Globus pallidus (tissue), 1 donor: Measurements from ENCODE around the gene PSMA2.

Experiments used
- DNase-seq: peaks from one replicate; pipeline ENCODE4 v3.0.0-alpha.2; 2015; ENCODE audit warnings: low spot score

The PSMA2 gene

GRCh38 chr7:42931834-42932651 is at the start of gene PSMA2, which contains the start of gene MRPL32:
PSMA2 (minus strand) TSS chr7:42932174; CDS start chr7:42932158, 16 bp downstream.
MRPL32 (plus strand) TSS chr7:42932376; CDS start chr7:42932387, 11 bp downstream.
- peak; percentile 98 for DNase-seq

GRCh38 chr7:42981601-42982000 is 49.6 kb upstream of the PSMA2 start:
- DNase-seq = no peak

DNA sequence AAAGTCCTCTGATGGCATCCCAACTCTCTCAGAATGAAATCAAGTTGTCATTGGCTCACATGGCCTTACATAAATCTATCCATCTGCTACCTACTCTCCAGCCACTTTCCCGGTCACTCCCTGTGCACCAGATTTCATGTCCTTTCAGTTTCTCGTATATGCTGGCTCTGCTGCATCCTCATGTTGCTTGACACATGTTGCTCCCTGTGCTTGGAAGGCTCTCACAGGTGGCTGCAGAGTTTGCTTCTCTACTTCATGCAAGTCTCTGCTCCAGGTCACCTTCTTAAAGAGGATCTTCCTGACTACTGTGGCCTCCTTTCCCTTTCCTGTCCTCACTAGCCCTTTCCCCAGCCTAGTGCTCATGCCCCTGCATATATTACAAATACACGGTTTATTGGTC is 48.5 kb upstream of the PSMA2 start:
- DNase-seq = no peak

DNA sequence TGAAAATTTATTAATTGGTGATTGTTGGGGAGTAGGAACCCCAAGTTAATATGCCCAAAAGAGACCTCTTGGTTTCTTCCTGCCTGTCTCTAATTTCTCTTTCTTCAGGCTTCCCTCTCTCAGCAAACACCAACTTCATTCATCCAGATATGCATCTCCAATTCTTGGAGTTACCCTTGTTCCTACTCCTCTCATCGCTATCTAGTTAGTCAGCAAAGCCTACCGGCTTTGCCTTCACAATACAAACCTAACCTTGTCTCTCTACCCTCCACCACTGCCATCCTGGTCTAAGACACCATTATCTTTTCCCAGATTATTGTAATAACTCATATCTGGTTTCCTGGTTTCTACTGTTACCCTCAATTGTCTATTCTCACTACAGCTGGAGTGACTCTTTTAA is 48.1 kb upstream of the PSMA2 start:
- DNase-seq = no peak

DNA sequence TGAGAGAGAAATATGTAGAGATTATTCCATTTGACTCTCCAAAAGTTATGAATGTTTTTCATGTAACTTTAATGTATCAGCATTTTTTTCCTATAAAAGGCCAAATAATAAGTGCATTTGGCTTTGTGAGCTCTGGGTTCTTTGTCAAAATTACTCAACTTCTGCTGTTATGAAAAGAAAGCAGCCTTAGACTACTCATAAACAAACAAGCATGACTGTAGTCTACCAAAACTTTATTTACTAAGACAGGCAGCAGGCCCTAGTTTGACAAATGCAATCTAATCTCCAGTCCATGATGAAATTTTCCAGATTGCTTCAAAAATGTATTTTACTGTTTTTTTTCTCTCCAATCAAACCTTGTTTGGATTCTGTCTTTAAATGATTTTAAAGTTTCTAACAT is 46.5 kb upstream of the PSMA2 start:
- no peak for DNase-seq

DNA sequence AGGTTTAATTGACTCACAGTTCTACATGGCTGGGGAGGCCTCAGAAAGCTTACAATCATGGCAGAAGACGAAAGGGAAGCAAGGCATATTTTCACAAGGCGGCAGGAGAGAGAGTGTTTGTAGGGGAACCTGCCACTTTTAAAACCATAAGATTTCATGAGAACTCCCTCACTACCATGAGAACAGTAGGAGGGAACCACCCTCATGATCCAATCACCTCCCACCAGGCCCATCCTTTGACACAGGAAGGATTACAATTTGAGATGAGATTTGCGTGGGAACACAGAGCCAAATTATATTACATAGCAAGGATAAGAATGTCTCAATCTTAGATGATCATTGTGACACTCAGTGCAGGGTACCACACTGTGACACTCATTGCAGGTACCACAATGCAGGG is 44.4 kb upstream of the PSMA2 start:
- no peak for DNase-seq

DNA sequence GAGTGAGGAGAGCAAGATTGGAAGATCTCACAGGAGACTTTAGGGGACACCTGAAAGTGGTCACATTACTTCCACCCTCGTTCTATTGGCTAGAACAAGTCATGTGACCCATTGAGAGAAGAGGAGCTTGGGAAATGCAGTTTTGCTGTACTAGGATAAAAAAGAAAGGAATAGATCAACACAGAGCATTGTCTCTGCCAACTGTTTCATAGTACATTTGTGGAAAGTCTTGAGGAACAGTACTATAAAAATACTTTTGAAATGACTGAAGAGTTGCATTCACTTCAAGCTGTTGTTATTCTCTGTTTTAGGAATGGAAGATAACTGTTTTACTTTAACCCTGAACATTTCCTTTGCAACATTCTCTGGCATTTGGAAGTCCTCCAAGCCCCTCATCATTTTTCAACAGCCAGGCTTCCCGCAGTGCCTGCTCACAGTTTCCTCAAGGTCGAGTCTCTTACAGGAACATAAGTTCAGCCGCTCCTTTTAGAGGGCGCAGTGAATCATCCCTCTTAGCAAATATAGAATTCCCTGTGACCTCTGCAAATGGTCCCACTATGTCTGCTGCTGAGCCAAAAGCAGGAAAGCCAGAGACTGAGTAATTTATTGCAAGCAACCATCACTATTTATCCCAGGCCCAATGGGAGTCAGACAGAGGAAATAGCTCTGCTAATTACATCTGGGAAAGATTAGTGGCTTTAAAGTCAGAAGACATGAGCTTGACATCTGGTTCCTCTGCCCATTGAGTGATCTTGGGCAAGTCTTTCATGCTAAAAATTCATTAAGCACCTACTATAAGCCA is 40.9 kb upstream of the PSMA2 start:
- no peak for DNase-seq

DNA sequence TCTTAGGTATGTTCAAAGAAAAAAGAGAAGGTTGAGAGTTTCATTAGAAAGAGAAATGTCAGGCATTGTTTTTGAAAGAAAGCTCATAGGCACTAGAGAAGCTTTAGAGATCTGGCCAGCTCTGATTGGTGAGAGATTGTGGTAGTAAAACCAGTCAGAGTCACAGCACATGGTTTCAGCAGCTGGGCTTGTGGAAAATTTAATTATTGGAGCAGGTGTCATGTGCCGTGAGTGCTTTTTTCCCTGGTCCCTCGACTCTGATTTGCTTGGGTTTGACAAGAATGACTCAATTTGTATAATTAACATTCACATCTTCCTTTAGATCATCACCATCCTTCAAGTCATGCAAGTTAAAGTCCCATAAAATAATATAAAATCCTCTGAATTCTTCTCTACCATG is 35.4 kb upstream of the PSMA2 start:
- DNase-seq = no peak

GRCh38 chr7:42964849-42965805 is 33.2 kb upstream of the PSMA2 start:
- DNase-seq = no peak

GRCh38 chr7:42964293-42964692 is 32.3 kb upstream of the PSMA2 start:
- no peak for DNase-seq

- DNase-seq = no peak
Observed at GRCh38 chr7:42961170-42961569, 29.2 kb upstream of the PSMA2 start.

DNA sequence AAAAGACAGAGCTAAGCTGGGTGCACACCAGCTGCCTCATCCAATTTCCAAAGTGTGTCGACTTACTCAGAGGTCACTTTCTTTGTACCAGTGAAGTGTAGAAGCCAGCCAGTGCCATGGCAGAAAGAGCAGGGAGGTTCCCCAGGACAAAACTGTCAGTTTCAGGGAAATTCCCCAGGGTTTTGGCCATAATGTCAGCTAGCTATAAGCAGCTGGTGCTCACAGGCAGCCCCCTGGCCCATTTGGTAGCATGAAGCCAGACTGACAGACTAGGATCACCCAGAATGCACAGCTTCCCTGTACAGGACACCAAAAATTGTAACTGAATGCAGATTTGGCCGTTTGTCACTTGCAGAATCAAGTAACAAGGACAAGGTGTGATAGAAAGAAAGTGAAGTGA is 28.8 kb upstream of the PSMA2 start:
- no peak for DNase-seq

DNA sequence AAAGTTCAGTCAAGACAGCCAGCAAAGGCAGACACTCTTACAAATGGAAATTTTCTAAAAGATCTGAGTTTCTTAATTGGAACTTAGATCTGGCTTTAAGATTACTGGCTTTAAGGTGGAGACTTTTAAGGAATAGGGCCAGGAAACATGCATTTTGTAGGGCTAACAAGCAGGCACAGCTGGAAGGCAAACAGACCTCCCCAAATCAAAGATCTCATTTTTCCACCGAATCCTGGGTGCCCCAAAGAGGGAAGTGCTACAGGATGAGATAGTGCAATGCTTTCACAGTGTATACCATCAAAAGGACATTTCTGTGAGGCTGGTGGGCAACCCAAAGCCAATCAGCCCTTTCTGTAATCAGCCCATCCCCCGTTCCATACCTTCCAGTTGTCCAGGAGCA is 27.6 kb upstream of the PSMA2 start:
- no peak for DNase-seq

DNA sequence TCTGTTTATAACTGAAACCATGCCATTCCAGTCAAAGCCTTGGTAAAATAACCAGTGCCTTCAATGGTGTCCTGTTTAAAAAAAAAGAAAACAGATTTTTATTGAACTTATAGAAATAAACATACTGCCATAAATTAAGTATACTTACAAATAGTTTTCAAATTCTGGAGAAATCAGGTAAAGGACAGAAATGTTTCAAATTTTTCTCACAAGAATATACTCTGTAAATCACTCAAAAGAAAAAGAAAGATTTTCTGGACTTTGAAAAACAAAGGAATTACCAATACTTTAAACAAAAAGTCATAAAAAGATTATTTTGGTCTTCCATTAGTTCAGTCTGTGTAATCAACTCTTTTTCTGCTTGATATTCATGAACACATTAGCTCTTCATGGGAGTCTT is 24.1 kb upstream of the PSMA2 start:
- DNase-seq = no peak

DNA sequence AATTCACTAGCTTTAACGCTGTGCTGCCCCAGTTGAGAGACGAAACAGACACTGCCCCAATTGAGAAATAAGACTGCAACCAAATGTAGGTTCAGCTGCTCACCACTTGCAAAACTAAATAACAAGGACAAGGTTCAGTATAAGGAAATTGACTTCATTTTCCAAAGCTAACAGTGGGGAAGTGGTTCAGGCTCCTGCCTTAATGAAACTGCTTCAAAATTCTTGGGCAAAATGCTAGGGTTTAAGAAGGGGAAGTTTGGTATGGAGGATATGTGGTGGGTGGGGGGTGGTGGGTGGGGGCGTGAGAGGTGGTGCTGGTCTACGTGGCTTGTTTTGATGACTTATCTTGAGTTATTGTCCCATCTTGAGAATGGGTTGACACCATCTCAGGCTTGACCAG is 22.0 kb upstream of the PSMA2 start:
- DNase-seq = no peak

DNA sequence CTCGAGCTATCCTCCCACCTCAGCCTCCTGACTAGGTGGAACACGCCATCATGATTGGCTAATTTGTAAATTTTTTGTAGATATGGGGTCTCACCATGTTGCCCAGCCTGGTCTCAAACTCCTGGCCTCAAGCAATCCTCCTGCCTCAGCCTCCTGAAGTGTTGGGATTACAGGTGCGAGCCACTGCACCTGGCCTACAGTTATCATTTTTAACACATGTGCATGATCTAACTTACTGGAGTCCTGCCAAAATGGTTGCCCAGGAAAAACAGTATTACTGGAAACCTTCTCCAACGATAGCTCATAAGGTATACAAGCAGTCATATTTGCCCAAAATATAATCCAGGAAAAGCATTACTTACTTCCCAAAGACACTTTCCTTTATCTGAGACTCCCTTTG is 20.4 kb upstream of the PSMA2 start:
- no peak for DNase-seq

DNA sequence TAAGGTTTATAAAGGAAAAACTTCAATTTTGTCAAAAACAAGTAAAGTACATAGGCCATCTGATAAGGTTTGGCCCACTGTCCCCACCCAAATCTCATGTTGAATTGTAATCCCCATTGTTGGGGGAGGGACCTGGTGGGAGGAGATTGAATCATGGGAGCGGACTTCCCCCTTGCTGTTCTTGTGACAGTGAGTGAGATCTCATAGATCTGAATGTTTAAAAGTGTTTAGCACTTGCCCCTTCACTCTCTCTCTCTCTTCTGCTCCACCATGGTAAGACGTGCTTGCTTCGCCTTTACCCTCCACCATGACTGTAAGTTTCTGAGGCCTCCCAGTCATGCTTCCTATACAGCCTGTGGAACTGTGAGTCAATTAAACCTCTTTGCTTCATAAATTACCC is 18.4 kb upstream of the PSMA2 start:
- DNase-seq = no peak

GRCh38 chr7:42947521-42947920 is 15.5 kb upstream of the PSMA2 start:
- no peak for DNase-seq

- no peak for DNase-seq
Observed at GRCh38 chr7:42946627-42946950, 14.6 kb upstream of the PSMA2 start.

GRCh38 chr7:42945821-42946626 is 14.1 kb upstream of the PSMA2 start:
- peak; percentile 42 for DNase-seq
